Measurements from ENCODE around the gene ERFL.
A peak's percentile ranks its signal among the peaks of the same experiment; 100 is the strongest.
"Not testable (repeated sequence)": the region's sequence is repeated elsewhere in the genome, so short reads cannot be mapped to it uniquely, and the experiment has no call there.

Gene ERFL

GRCh38 chr19:41875973-41876372 is 52.3 kb downstream of the ERFL start:
- DNase-seq = not testable (repeated sequence)

GRCh38 chr19:41872775-41873647 is 55.2 kb downstream of the ERFL start:
- DNase-seq = peak; percentile 24 to 46

GRCh38 chr19:41872384-41872774 is 55.9 kb downstream of the ERFL start:
- no peak for DNase-seq

GRCh38 chr19:41871573-41872383 is 56.5 kb downstream of the ERFL start:
- DNase-seq = no peak

DNA sequence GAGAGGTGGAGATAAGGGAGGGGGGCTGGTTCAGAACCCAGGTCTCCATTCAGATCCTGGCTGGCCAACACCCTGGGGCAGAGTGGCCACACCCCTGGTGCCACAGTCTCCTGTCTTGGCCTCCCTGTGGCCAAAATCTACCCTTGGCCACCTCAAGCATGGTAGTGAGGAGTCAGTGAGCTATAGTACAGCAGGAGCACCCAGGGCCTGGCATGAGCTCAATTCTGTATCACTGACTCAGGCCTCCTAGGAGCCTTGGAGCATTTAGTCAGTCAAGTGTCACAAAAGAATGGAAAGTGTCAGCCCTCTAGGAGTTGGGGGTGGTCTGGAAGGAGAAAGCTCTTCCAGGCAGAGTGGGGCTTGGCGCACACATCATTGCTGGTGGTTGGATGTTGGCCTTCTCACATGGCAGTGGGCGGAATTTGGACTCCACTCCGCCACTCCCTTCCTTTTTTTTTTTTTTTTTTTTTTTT is 57.8 kb downstream of the ERFL start:
- DNase-seq = no peak

DNA sequence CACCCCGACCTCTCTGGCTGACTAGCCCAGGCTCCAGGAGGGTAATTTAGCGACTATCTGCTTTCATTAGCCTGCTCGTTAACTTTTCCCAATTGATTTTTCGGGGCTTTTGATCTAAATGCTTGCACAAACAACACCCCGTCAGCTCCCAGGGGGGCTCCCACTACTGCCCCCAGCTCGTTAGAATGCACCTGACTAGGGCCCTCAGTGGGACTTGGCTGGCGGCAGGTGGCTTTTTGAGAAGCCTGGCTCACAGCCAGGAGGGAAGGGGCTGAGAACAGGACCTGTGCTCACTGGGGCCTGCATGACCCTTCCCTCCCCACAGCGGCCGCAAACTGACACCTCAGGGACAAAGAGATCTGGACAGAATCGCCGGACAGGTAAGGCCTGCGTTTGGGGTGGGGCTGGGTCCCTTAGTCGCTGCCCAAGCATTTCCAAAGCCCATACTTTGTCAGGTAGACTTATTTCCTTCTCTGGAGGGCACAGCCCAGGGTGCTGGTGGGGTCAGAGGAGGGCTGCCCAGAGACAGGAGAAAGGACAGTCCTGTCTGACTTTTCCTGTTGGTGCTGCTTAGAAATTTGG is 58.8 kb downstream of the ERFL start:
- DNase-seq = no peak

GRCh38 chr19:41868989-41869300 is 59.3 kb downstream of the ERFL start:
- no peak for DNase-seq

DNA sequence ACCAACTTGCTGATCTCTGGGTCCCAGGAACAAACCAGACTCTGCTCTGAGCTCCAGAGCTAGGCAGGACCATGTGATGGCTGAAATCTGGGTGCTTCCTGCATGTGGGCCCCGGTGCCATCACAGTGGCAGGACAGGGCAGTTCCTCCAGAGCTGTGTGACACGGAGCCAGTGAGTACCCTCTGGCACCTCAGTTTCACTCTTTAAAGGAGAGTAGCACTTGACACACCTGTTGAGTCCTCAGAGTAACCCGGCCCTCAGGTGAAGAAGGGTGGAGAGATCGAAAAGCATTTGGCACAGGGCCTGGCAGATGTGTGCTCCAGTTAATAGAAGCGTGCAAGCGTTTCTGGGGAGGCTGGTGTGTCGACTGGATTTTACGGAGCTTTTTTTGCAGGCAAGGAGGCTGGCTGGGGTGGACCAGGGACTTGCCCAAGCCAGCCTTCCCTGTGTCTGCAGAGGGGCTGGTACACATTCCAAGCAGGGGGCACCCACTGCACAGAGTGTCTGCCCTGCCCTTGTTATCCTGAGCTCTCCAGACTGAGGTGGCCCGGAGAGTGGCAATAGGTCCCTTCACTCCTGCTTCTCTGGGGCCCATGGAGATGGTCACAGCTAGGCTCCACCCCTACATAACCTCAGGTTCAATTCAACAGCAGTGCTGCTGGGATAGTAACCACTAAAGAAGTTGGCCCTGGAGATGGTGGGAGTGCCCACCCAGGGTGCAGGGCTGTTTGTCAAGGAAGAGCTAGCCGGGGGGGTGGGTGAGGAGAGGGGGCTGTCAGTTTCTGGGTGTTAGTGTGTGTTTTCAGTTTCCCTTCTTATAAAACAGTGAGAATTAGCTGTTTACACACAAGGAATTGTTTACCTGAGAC is 59.9 kb downstream of the ERFL start:
- DNase-seq = no peak

DNA sequence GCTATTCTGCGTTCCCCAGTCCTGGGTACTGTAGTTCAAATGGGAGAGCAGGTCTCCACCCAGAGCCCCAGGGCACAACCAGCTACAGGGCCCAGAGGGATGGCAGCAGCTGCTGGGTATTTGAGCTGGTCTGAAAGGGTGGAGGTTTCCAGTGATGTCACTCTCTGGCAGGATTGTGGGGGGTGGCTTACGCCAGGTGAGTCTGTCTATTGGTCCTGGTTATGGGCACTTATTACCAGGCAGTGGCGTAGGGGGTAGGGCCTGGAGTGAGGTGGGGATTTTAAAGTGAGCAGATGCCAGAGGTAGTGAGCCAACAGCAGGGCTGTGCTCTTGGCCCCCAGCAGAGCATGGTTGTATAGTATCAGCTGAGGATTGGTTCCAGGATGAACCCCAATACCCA is 62.0 kb downstream of the ERFL start:
- DNase-seq = no peak

DNA sequence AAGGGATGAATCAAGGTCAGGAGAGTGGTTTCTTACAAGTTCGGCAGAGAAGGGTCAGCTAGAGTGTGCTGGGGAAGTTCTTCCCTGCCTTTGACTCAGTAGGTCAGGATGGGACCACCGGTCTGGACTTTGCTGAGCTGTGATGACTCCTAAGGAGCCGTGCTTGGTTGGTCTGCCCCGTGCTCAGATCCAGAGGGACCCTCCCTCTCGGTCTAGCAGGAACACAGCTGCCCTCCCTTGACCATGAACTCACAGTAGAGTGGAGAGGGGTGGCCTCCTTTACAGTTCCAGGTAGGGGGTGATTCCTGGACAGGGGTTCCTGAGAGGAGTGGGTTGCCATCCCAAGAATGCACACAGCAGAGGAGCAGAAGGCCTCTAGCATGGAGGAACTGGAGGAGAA is 63.9 kb downstream of the ERFL start:
- no peak for DNase-seq

- DNase-seq = no peak
Observed at GRCh38 chr19:41863209-41863931, 64.9 kb downstream of the ERFL start.

- no peak for DNase-seq
Observed at GRCh38 chr19:41862445-41862986, 65.7 kb downstream of the ERFL start.

GRCh38 chr19:41861846-41862245 is 66.4 kb downstream of the ERFL start:
- no peak for DNase-seq

DNA sequence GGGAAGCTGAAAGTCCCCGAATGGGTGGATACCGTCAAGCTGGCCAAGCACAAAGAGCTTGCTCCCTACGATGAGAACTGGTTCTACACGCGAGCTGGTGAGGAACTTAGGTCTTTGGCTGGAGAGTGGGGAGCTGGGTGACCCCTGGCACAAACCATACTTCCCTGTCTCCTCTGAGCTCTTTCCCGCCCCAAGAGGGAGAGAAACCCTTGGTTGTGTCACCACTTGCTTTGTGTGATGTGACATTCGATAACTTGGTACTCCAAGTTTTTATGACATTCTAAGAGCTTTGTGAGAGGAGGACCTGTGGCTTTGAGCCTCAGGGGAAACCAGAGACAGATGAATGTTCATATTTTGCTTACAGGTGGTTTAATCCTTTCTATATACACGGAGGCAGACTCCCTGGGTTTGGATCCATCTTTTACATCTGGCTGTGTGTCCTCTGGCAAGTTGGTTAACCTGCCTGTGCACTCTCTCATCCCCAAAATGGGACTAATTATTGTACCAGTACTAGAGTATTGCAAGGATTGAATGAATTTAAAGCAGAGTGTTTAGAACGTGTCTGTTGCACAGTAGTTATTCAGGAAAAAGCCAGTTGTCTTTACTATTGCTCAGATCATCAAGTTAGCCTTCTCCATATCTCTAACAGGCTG is 67.0 kb downstream of the ERFL start:
- DNase-seq = no peak

GRCh38 chr19:41860419-41861115 is 67.7 kb downstream of the ERFL start:
- DNase-seq = no peak

- DNase-seq = peak; percentile 99 to 100
Observed at GRCh38 chr19:41859618-41860418, 68.4 kb downstream of the ERFL start, which contains the start of gene RPS19. RPS19 (plus strand) TSS chr19:41860255; CDS start chr19:41860775, 520 bp downstream.

GRCh38 chr19:41859213-41859617 is 69.0 kb downstream of the ERFL start:
- DNase-seq = no peak

All from hippocampal formation (tissue), 2 donors.